CD14-positive monocyte (primary cell): ENCODE results near the gene TSPAN8. TPM values are rescaled to one million over a fixed set of nuclear protein-coding genes. Genes with fewer than 3 reads are reported as not detected.

Source experiments
- DNase-seq, 3 donors: peaks; one replicate each; pipeline ENCODE4 v3.0.0-alpha.2; 2011 to 2022
- H2AFZ ChIP-seq: 2 replicates; pipeline ENCODE4 v1.6.0; 2012; ENCODE audit warnings: mild to moderate bottlenecking, low read depth, low read length, inconsistent platforms; ENCODE audit not compliant: insufficient read depth, poor library complexity, severe bottlenecking
- H3K27ac ChIP-seq, 2 donors: 1 replicate in 1 of 2; 2 replicates in 1 of 2; pipeline ENCODE4 v1.5.1; 2012 to 2013; ENCODE audit warnings: low read length in 2 of 2, control low read depth in 1 of 2, inconsistent platforms in 1 of 2, low read depth in 1 of 2, mild to moderate bottlenecking in 1 of 2
- H3K27me3 ChIP-seq, 2 donors: one replicate each; pipeline versions ENCODE4 v1.6.0 to v1.6.1; 2011 to 2013; ENCODE audit warnings: low read length in 2 of 2; ENCODE audit not compliant: control insufficient read depth in 2 of 2, insufficient read depth in 2 of 2
- H3K36me3 ChIP-seq, 2 donors: replicated peaks in 1 of 2; 1 replicate in 1 of 2; 2 replicates in 1 of 2; pipeline versions ENCODE4 v1.5.1 to v1.6.1; 2012 to 2013; ENCODE audit warnings: low read length in 2 of 2, control low read depth in 1 of 2, inconsistent platforms in 1 of 2, mild to moderate bottlenecking in 1 of 2; ENCODE audit not compliant: insufficient read depth in 2 of 2, control insufficient read depth in 1 of 2
- H3K4me1 ChIP-seq, 2 donors: 1 replicate in 1 of 2; 2 replicates in 1 of 2; pipeline versions ENCODE4 v1.5.1 to v1.6.1; 2012 to 2013; ENCODE audit warnings: low read length in 2 of 2, control low read depth in 1 of 2, inconsistent platforms in 1 of 2, mild to moderate bottlenecking in 1 of 2, moderate library complexity in 1 of 2; ENCODE audit not compliant: insufficient read depth in 2 of 2, control insufficient read depth in 1 of 2
- H3K4me2 ChIP-seq: replicated peaks from 2 replicates; pipeline ENCODE3; 2012; ENCODE audit warnings: low read length, moderate library complexity, mild to moderate bottlenecking; ENCODE audit not compliant: poor library complexity, severe bottlenecking; ENCODE audit errors: extremely low read depth
- H3K4me3 ChIP-seq, 3 experiments: fragments of 200-600 bp in 1 of 3; sonication (generic) in 1 of 3; replicated peaks in 1 of 3; 1 replicate in 2 of 3; 2 replicates in 1 of 3; pipeline ENCODE4 v1.5.1; 2011 to 2013; ENCODE audit warnings: low read length in 3 of 3, mild to moderate bottlenecking in 3 of 3, control low read depth in 2 of 3, low read depth in 2 of 3, inconsistent platforms in 1 of 3, moderate library complexity in 1 of 3
- H3K79me2 ChIP-seq: 2 replicates; pipeline ENCODE4 v1.6.0; 2012; ENCODE audit warnings: mild to moderate bottlenecking, control low read depth, inconsistent platforms, low read length, moderate library complexity; ENCODE audit not compliant: insufficient read depth
- H3K9ac ChIP-seq: 2 replicates; pipeline ENCODE4 v1.6.0; 2017; ENCODE audit warnings: low read length, mild to moderate bottlenecking; ENCODE audit not compliant: insufficient read depth, poor library complexity, severe bottlenecking
- H3K9me3 ChIP-seq, 2 donors: replicated peaks in 1 of 2; 1 replicate in 1 of 2; 2 replicates in 1 of 2; pipeline versions ENCODE4 v1.5.1 to v1.6.1; 2012 to 2013; ENCODE audit warnings: low read length in 2 of 2, control low read depth in 1 of 2; ENCODE audit not compliant: control insufficient read depth in 1 of 2, insufficient read depth in 1 of 2
- H4K20me1 ChIP-seq: 2 replicates; pipeline ENCODE4 v1.6.0; 2012; ENCODE audit warnings: mild to moderate bottlenecking, low read length, control low read depth, moderate library complexity; ENCODE audit not compliant: insufficient read depth
- H3K27ac Mint-ChIP-seq, 7 donors: one replicate each; pipeline ENCODE4 v1.8.0; 2020; ENCODE audit warnings: mild to moderate bottlenecking in 7 of 7, mixed read lengths in 7 of 7, moderate library complexity in 6 of 7, inconsistent platforms in 2 of 7
- H3K27me3 Mint-ChIP-seq, 3 donors: one replicate each; pipeline ENCODE4 v1.8.0; 2021 to 2022; ENCODE audit warnings: low read depth in 3 of 3, mild to moderate bottlenecking in 3 of 3, mixed read lengths in 3 of 3, moderate library complexity in 3 of 3, inconsistent platforms in 1 of 3
- H3K36me3 Mint-ChIP-seq, 2 donors: one replicate each; pipeline ENCODE4 v1.8.0; 2020; ENCODE audit warnings: mixed read lengths in 2 of 2, inconsistent platforms in 1 of 2, mild to moderate bottlenecking in 1 of 2
- H3K4me1 Mint-ChIP-seq: one replicate; pipeline ENCODE4 v1.8.0; 2020; ENCODE audit warnings: mild to moderate bottlenecking, mixed read lengths
- H3K4me3 Mint-ChIP-seq, 2 donors: one replicate each; pipeline ENCODE4 v1.8.0; 2020; ENCODE audit warnings: mild to moderate bottlenecking in 2 of 2, mixed read lengths in 2 of 2, moderate library complexity in 1 of 2
- H3K9me3 Mint-ChIP-seq, 7 donors: one replicate each; pipeline ENCODE4 v1.8.0; 2020 to 2022; ENCODE audit warnings: mixed read lengths in 7 of 7, mild to moderate bottlenecking in 6 of 7, moderate library complexity in 6 of 7, inconsistent platforms in 2 of 7
- WGBS: methylation state at CpG from one replicate; pipeline ENCODE4 v1.1.5; 2013; ENCODE audit warnings: missing lambda C conversion rate; ENCODE audit not compliant: insufficient coverage; 5-methylcytosine and 5-hydroxymethylcytosine counted together
- intact Hi-C, 2 donors: fragments of 100-400 bp; cut with micrococcal nuclease; formaldehyde crosslinking; loops; one replicate each; pipeline versions ENCODE4 v1.15.0 to v1.15.1; 2023
- polyA plus RNA-seq, 3 donors: library from polyadenylated mRNA; depleted of rRNA in 1 of 3; unstranded in 2 of 3; stranded (reverse) in 1 of 3; fragments of 300-500 nt in 2 of 3; fragments of >200 nt in 1 of 3; fragmentation: Illumina TruSeq in 2 of 3; gene quantifications; 1 replicate in 2 of 3; 2 replicates in 1 of 3; pipeline ENCODE4 v1.2.3, GENCODE V29; 2012 to 2021
- TF ChIP-seq, protein P1 (sequence below): fragments of 200-600 bp; IDR thresholded peaks from one replicate; pipeline ENCODE4 v1.8.0; 2022; ENCODE audit warnings: antibody characterized with exemption, mild to moderate bottlenecking

Gene TSPAN8
- polyA plus RNA-seq, 3 donors: not detected

DNA sequence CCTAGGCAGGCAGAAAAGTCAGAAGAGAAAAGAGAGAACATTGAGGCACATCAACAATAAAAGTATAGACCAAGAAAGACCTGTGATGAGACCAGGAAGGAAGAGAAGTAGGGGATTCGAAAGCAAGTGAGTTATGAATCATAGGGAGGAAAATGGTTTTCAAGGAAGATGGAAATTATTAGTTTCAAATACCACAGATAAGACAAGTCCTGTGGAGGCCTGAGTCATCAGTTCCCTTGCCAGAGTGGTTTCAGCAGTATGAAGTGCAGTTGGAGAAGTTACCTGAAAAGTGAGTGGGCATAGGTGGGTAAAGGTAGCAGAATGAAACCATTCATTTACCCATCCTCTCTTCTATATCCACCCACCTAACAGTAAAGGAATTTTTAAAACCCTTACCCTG, 25.2 kb upstream of the TSPAN8 start:
- Histone ChIP-seq H3K27ac (no peak overlapping the region), H3K4me3 (no peak overlapping the region), H3K9me3 (peaks cover 0 to 13% of the 10 kb centered on the region in 2 donors), H3K27me3 (no peaks in the 10 kb centered on the region), H3K36me3 (no peaks in the 10 kb centered on the region), H3K79me2 (no peaks in the 10 kb centered on the region), H3K9ac (no peak overlapping the region), H3K4me2 (no peak overlapping the region), H4K20me1 (no peaks in the 10 kb centered on the region), H2AFZ (no peak overlapping the region), H3K4me1 (no peaks in the 10 kb centered on the region)
- intact Hi-C loops: no loop called here
- H3K36me3 Mint-ChIP-seq: no peaks in the 10 kb centered on the region
- WGBS: no CpG with 5 or more reads among the region's 1 CpG
- TF ChIP-seq, protein P1, sequence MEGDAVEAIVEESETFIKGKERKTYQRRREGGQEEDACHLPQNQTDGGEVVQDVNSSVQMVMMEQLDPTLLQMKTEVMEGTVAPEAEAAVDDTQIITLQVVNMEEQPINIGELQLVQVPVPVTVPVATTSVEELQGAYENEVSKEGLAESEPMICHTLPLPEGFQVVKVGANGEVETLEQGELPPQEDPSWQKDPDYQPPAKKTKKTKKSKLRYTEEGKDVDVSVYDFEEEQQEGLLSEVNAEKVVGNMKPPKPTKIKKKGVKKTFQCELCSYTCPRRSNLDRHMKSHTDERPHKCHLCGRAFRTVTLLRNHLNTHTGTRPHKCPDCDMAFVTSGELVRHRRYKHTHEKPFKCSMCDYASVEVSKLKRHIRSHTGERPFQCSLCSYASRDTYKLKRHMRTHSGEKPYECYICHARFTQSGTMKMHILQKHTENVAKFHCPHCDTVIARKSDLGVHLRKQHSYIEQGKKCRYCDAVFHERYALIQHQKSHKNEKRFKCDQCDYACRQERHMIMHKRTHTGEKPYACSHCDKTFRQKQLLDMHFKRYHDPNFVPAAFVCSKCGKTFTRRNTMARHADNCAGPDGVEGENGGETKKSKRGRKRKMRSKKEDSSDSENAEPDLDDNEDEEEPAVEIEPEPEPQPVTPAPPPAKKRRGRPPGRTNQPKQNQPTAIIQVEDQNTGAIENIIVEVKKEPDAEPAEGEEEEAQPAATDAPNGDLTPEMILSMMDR: no peak
- H3K9me3 Mint-ChIP-seq: peaks cover 3 to 10% (median 7%) of the 10 kb centered on the region in 7 donors
- H3K27ac Mint-ChIP-seq: no peak overlapping the region
- H3K4me1 Mint-ChIP-seq: no peaks in the 10 kb centered on the region
- DNase-seq: no peak
- peaks cover 0 to 2% (median under 1%) of the 10 kb centered on the region in 3 donors for H3K27me3 Mint-ChIP-seq
- no peak overlapping the region for H3K4me3 Mint-ChIP-seq

DNA sequence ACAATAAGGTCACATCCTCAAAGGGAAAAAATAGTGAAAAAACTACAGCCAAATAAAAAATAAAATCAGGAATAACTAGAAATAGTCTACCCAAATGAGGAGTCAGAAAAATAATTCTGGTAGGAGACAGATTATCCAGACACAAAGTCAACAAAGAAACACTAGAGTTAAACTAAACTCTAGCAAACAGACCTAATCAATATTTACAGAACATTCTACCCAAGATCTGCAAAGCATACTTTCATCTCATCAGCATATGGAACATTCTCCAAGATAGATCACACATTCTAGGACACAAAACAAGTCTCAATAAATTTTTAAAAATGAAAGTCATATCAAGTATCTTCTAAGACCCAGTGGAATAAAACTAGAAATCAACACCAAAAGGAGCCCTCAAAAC, 20.4 kb upstream of the TSPAN8 start:
- H4K20me1 ChIP-seq: no peaks in the 10 kb centered on the region
- H3K4me2 ChIP-seq: no peak overlapping the region
- H2AFZ ChIP-seq: no peak overlapping the region
- H3K9me3 Mint-ChIP-seq: peaks cover 0 to 6% (median 2%) of the 10 kb centered on the region in 7 donors
- no peak overlapping the region for H3K9ac ChIP-seq
- TF ChIP-seq, protein P1: no peak
- no peaks in the 10 kb centered on the region for H3K4me1 ChIP-seq
- H3K27ac Mint-ChIP-seq: no peak overlapping the region
- no peak overlapping the region for H3K4me3 ChIP-seq
- intact Hi-C loops: no loop called here
- H3K36me3 Mint-ChIP-seq: no peaks in the 10 kb centered on the region
- H3K4me1 Mint-ChIP-seq: no peaks in the 10 kb centered on the region
- H3K27me3 Mint-ChIP-seq: no peaks in the 10 kb centered on the region
- no peak for DNase-seq
- no peak overlapping the region for H3K4me3 Mint-ChIP-seq
- peaks cover 0 to 4% of the 10 kb centered on the region in 2 donors for H3K9me3 ChIP-seq
- H3K27ac ChIP-seq: no peak overlapping the region
- no peaks in the 10 kb centered on the region for H3K79me2 ChIP-seq
- no peaks in the 10 kb centered on the region for H3K36me3 ChIP-seq
- H3K27me3 ChIP-seq: no peaks in the 10 kb centered on the region
